HEK293T (cell line): ENCODE data around the gene SHH.

Experiments
- ARNT ChIP-seq: fragments of 450-650 bp; IDR thresholded peaks from 2 replicates; pipeline ENCODE4 v1.6.1; 2017; ENCODE audit warnings: mild to moderate bottlenecking
- FOXK2 ChIP-seq: fragments of 450-650 bp; IDR thresholded peaks from 2 replicates; pipeline ENCODE4 v1.6.1; 2016; ENCODE audit warnings: mild to moderate bottlenecking

DNA sequence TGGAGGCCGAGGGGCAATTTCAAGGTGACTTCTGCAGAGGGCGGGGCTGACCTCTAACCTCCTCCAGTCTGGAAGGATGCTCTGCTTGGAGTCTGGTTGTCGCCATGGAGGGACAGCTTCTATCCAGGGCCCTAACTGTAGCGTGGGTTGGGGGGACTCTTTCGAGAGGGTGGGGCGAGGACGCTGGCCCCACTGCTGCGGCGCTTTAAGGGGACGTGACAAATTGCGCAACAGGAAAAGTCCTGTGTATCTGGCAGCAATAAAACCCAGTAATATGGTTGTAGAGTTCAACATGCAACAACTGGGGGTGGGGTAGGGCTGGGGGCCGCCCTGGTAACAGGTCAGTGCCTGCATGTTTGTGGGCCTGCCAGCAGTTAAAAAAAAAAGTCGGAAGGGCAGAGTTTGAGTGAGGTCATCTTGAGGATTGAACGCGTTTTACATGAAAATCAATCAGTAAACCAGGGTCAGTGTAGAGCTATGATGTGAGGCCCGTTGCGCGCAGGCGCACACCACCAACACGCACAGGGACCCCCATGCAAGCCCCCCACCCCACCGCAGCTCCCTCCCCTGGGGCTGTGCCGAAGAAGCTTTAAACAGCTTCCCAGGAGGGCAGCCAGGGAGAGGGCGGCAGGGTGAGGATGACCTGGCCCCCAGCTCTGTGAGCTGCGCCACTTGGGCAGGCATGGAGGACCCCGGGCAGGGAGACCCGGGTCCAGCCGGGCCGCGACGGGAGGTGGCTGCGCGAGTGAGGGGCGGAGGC lies 4.3 kb downstream of the SHH start:
- TF ChIP-seq FOXK2 (no peak), ARNT (no peak)
